Measurements from ENCODE around the gene CDK5. TPM values are rescaled to one million over a fixed set of nuclear protein-coding genes. Genes with fewer than 3 reads are reported as not detected.
"Not testable (repeated sequence)": the region's sequence is repeated elsewhere in the genome, so short reads cannot be mapped to it uniquely, and the experiment has no call there.

The CDK5 gene
- total RNA-seq, 2 experiments from 2014 or later = 15.3 to 15.9 TPM

DNA sequence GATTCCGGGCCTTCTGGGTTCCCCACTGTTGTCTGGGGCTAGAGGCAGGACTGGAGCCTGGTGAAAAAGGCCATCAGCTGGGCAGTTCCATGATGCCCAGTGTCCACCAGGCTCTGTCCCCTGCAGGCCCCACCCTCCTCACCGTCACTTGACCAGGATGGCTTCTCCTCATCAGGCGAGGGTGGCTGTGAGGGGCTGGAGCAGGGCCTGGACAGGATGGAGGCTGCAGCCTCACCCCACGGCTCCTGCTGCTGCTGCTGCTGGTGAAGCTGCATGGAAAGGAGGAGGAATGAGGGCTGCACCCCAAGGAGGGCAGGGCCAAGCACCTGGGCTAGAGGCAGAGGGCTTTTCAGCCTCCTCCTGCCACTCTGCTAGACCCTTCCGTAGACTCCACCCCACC is 41.7 kb downstream of the CDK5 start:
- peak overlapping the region; percentile 46 for H3K4me3 Mint-ChIP-seq
- POLR2A ChIA-PET = no interaction called here
- H3K36me3 Mint-ChIP-seq = peaks cover 5% of the 10 kb centered on the region
- ATAC-seq (ENCODE audit: low read depth) (no peak), DNase-seq (no peak)
- peaks cover 57% of the 10 kb centered on the region for H3K4me1 Mint-ChIP-seq
- peaks cover 15% of the 10 kb centered on the region for H3K27me3 Mint-ChIP-seq
- H3K9me3 Mint-ChIP-seq = no peaks in the 10 kb centered on the region
- H3K27ac Mint-ChIP-seq = peak overlapping the region; percentile 56

DNA sequence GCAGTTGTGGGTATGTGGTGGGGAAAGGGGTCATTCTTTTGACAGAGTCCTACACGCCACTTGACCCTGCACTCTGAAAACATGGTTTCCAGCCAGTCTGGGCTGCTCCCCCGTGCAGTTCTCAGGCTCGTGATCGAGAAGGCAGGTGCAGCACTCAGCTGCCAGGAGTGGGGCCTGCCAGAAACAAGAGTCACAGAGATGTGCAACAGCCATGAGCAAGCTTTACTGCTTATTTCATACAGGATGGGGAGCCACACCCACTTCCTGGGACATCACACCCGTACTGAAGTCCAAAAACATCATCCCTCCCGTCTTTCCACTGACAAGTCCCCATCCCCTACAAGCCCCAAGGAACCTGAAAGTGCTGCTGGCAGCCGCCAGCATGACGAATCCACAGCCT is 42.7 kb downstream of the CDK5 start:
- POLR2A ChIA-PET = interaction anchor here (0.6 to 1.4 kb wide), 5 partner anchors 11 to 109 kb away, joined by 3 to 4 read pairs (median 3); partner anchors contain the start of gene FASTK
- H3K36me3 Mint-ChIP-seq = peaks cover 5% of the 10 kb centered on the region
- no peak for DNase-seq

DNA sequence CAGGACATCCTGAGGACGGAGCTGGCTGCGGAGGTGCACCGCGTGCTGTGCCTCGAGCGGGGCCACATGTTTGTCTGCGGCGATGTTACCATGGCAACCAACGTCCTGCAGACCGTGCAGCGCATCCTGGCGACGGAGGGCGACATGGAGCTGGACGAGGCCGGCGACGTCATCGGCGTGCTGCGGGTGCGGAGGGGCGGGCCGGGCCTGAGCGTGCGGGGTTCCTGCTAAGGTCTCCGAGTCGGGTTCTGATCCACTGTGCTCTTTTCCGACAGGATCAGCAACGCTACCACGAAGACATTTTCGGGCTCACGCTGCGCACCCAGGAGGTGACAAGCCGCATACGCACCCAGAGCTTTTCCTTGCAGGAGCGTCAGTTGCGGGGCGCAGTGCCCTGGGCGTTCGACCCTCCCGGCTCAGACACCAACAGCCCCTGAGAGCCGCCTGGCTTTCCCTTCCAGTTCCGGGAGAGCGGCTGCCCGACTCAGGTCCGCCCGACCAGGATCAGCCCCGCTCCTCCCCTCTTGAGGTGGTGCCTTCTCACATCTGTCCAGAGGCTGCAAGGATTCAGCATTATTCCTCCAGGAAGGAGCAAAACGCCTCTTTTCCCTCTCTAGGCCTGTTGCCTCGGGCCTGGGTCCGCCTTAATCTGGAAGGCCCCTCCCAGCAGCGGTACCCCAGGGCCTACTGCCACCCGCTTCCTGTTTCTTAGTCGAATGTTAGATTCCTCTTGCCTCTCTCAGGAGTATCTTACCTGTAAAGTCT is 43.8 kb downstream of the CDK5 start:
- POLR2A ChIA-PET = interaction anchor here (0.8 to 1.4 kb wide), 8 partner anchors 12 to 67 kb away, joined by 3 to 9 read pairs (median 4); partner anchors contain the start of genes ABCB8, FASTK and SLC4A2

More for the DNA sequence above, 42.7 kb downstream of the CDK5 start:
- Mint-ChIP-seq H3K27ac (peak overlapping the region; percentile 98), H3K9me3 (no peaks in the 10 kb centered on the region), H3K27me3 (peaks cover 8% of the 10 kb centered on the region), H3K4me1 (peaks cover 63% of the 10 kb centered on the region), H3K4me3 (peak overlapping the region; percentile 93)
- no peak for ATAC-seq (ENCODE audit: low read depth)

DNA sequence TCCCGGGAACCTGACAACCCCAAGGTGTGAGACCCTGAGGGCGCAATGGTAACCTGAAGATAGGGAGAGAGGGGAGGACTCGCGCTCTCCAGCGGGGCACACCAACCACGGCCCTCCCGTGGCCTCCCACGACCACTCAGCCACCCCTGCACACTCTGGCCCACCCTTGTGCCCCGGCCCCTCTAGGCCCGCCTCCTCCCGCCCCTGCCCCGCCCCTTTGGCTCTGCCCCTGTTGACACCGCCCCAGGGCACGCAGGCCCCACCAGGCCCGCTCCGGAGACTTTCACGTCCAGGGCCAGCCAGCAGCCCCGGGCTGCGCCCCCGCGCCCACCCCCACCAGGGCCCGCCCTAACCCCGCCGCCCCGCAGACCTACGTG is 44.4 kb downstream of the CDK5 start:
- ATAC-seq (ENCODE audit: low read depth) (no peak), DNase-seq (no peak)
- Mint-ChIP-seq H3K9me3 (no peaks in the 10 kb centered on the region), H3K4me3 (peak overlapping the region; percentile 93), H3K4me1 (peaks cover 62% of the 10 kb centered on the region), H3K27ac (peak overlapping the region; percentile 98), H3K36me3 (peaks cover 5% of the 10 kb centered on the region), H3K27me3 (no peaks in the 10 kb centered on the region)
- POLR2A ChIA-PET = interaction anchor here (0.8 to 1.1 kb wide), 5 partner anchors 15 to 67 kb away, joined by 3 to 9 read pairs (median 4); partner anchors contain the start of genes ABCB8, FASTK and SLC4A2

More for the DNA sequence above, 43.8 kb downstream of the CDK5 start:
- peak; percentile 57 for ATAC-seq (ENCODE audit: low read depth)
- peak; percentile 90 for DNase-seq
- peaks cover 5% of the 10 kb centered on the region for H3K36me3 Mint-ChIP-seq
- H3K27ac Mint-ChIP-seq = peak overlapping the region; percentile 98
- H3K4me1 Mint-ChIP-seq = peaks cover 61% of the 10 kb centered on the region
- H3K4me3 Mint-ChIP-seq = peak overlapping the region; percentile 93
- H3K9me3 Mint-ChIP-seq = no peaks in the 10 kb centered on the region
- H3K27me3 Mint-ChIP-seq = peaks cover 2% of the 10 kb centered on the region

DNA sequence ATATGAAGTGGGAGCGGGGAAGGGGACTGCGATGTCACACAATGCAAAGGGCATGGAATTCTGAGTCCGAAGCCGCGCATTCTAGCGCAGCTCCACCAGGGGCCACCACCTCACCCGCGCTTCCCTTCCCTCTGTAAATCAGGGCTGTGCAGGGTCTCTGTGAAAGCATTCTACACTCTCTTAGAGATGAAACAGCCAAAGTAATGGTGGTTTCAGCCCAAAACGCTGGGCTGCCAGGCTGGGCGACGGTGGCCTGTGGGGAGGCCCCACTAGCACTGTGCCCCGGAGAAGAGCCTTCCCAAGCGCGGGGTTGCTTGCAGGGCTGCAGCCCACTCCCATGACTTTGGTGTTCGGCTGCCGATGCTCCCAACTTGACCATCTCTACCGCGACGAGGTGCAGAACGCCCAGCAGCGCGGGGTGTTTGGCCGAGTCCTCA is 44.8 kb downstream of the CDK5 start:
- Mint-ChIP-seq H3K9me3 (no peaks in the 10 kb centered on the region), H3K27ac (peak overlapping the region; percentile 76), H3K4me3 (peak overlapping the region; percentile 54), H3K36me3 (peaks cover 5% of the 10 kb centered on the region), H3K4me1 (peaks cover 62% of the 10 kb centered on the region), H3K27me3 (no peaks in the 10 kb centered on the region)
- DNase-seq (no peak), ATAC-seq (ENCODE audit: low read depth) (no peak)
- POLR2A ChIA-PET = interaction anchor here (0.9 to 1.1 kb wide), 2 partner anchors 19 to 68 kb away, joined by 3 to 4 read pairs; partner anchors contain the start of gene FASTK

DNA sequence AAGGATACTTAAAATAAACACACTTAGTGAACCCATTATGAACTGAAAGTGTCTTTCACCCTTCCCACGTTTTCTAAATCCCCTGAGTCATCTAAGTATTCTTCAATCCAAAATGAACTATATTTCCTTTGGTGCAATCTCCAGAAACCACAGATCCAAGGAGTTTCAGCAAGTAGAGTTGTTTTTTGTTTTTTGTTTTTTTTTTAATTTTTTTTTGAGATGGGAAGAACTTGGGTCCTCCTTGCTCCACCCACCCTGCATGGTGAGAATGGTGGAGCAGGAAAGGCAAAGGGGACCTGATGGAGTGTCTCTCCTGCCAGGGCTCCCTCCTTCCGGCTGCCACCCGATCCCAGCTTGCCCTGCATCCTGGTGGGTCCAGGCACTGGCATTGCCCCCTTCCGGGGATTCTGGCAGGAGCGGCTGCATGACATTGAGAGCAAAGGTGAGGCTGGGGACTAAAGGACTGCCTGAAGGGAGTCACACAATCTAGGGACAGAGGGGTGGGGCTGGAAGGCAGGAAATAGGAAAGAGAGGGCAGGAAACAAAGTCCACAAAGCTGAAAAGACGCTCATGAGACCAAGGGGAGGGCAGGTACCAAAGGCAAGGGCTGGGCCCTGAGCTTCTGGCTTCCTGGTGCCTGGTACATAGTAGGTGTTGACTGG is 45.5 kb downstream of the CDK5 start:
- Mint-ChIP-seq H3K4me1 (peaks cover 61% of the 10 kb centered on the region), H3K27ac (peak overlapping the region; percentile 76), H3K36me3 (peaks cover 5% of the 10 kb centered on the region), H3K4me3 (peak overlapping the region; percentile 54), H3K27me3 (no peaks in the 10 kb centered on the region), H3K9me3 (no peaks in the 10 kb centered on the region)
- POLR2A ChIA-PET = interaction anchor here (1.1 kb wide), 1 partner anchor 71 kb away, joined by 4 read pairs; the partner anchor contains the start of gene TMUB1
- DNase-seq (no peak), ATAC-seq (ENCODE audit: low read depth) (no peak)

DNA sequence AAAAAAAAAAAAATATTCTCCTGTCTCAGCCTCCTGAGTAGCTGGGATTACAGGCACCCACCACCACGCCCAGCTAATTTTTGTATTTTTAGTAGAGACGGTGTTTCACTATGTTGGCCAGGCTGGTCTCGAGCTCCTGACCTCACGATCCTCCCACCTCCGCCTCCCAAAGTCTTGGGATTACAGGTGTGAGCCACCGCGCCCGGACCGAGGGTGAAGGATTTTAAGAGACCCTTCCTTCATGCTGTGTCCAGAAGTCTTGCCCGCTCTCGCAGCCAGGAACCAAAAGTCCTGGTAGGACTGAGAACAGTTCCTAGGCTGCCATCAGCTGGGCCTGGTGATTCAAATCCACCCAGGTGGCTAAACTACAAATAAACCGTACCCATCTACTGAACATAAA is 46.1 kb downstream of the CDK5 start:
- H3K9me3 Mint-ChIP-seq; H3K36me3 Mint-ChIP-seq; DNase-seq; ATAC-seq (ENCODE audit: low read depth); H3K27me3 Mint-ChIP-seq: not testable (repeated sequence)
- Mint-ChIP-seq H3K4me1 (peaks cover 59% of the 10 kb centered on the region), H3K4me3 (peak overlapping the region; percentile 28), H3K27ac (peak overlapping the region; percentile 76)
- POLR2A ChIA-PET = interaction anchor here (0.9 to 2.2 kb wide), 5 partner anchors 8 to 71 kb away, joined by 3 to 11 read pairs (median 4); partner anchors contain the start of gene TMUB1

DNA sequence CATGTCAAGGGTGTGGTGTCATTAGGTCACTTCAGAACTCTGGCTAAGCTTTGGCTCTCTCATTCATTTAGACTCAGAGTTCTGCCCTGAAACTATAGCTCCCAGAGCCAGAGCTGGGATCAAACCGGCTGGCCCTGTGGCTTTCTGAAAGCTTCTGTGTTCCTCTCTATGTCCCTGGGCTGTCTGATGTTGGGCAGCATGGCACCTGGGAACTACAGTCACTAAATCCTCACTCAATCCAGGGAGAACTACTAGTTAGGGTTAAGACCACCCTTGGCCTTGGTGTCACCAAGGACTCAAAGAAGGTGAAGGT is 46.6 kb downstream of the CDK5 start:
- H3K36me3 Mint-ChIP-seq = peaks cover 5% of the 10 kb centered on the region
- peak overlapping the region; percentile 80 for H3K4me3 Mint-ChIP-seq
- H3K4me1 Mint-ChIP-seq = peaks cover 55% of the 10 kb centered on the region
- DNase-seq = no peak
- no peak for ATAC-seq (ENCODE audit: low read depth)
- H3K27ac Mint-ChIP-seq = peak overlapping the region; percentile 93
- POLR2A ChIA-PET = interaction anchor here (0.9 to 2.2 kb wide), 4 partner anchors 8 to 48 kb away, joined by 3 to 11 read pairs (median 4); no protein-coding TSS in a partner anchor
- no peaks in the 10 kb centered on the region for H3K9me3 Mint-ChIP-seq
- H3K27me3 Mint-ChIP-seq = no peaks in the 10 kb centered on the region

DNA sequence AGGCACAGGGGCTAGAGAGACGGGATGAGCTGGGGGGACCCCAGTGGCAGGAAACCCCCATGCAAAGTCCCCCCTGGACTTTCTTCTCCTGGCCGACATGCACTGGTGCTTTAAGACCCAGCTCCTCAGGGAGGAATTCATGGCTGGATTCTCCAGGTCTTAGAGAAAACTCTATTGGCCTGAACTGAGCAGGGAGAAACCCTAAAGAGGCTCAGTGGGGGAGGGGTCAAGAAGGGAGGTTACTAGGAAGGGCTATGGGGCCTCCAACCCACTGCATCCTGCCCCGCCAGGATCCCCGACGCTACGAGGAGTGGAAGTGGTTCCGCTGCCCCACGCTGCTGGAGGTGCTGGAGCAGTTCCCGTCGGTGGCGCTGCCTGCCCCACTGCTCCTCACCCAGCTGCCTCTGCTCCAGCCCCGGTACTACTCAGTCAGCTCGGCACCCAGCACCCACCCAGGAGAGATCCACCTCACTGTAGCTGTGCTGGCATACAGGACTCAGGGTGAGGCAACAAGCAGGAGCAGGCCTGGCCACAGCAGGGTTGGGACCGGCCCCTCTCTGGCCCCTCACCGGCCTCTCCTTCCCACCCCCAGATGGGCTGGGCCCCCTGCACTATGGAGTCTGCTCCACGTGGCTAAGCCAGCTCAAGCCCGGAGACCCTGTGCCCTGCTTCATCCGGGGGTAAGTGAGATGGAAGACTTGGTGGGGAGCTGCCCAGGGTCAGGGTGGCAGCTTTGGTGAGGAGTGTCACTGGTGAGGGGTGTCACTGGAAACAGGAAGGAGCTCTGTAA is 47.2 kb downstream of the CDK5 start:
- POLR2A ChIA-PET = interaction anchor here (0.7 to 2.2 kb wide), 7 partner anchors 9 to 101 kb away, joined by 3 to 11 read pairs (median 3); no protein-coding TSS in a partner anchor
- peak overlapping the region; percentile 80 for H3K4me3 Mint-ChIP-seq
- no peaks in the 10 kb centered on the region for H3K9me3 Mint-ChIP-seq
- peaks cover 53% of the 10 kb centered on the region for H3K4me1 Mint-ChIP-seq
- H3K27me3 Mint-ChIP-seq = no peaks in the 10 kb centered on the region
- peak; percentile 60 for DNase-seq
- H3K36me3 Mint-ChIP-seq = peaks cover 5% of the 10 kb centered on the region
- peak; percentile 25 for ATAC-seq (ENCODE audit: low read depth)
- H3K27ac Mint-ChIP-seq = peak overlapping the region; percentile 93

DNA sequence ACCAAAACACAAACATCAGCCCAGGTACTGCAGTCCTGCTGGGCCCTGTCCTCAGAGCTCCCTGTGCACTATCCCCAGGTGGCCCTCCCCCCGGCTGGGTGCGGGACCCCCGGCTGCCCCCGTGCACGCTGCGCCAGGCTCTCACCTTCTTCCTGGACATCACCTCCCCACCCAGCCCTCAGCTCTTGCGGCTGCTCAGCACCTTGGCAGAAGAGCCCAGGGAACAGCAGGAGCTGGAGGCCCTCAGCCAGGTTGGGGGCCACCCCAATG is 47.7 kb downstream of the CDK5 start:
- POLR2A ChIA-PET = interaction anchor here (0.6 to 2.2 kb wide), 6 partner anchors 9 to 143 kb away, joined by 3 to 11 read pairs (median 3); no protein-coding TSS in a partner anchor
- H3K36me3 Mint-ChIP-seq = peaks cover 5% of the 10 kb centered on the region
- H3K4me1 Mint-ChIP-seq = peaks cover 48% of the 10 kb centered on the region
- no peaks in the 10 kb centered on the region for H3K27me3 Mint-ChIP-seq
- H3K9me3 Mint-ChIP-seq = no peaks in the 10 kb centered on the region
- peak overlapping the region; percentile 93 for H3K27ac Mint-ChIP-seq
- peak overlapping the region; percentile 80 for H3K4me3 Mint-ChIP-seq
- ATAC-seq (ENCODE audit: low read depth) = no peak
- no peak for DNase-seq

DNA sequence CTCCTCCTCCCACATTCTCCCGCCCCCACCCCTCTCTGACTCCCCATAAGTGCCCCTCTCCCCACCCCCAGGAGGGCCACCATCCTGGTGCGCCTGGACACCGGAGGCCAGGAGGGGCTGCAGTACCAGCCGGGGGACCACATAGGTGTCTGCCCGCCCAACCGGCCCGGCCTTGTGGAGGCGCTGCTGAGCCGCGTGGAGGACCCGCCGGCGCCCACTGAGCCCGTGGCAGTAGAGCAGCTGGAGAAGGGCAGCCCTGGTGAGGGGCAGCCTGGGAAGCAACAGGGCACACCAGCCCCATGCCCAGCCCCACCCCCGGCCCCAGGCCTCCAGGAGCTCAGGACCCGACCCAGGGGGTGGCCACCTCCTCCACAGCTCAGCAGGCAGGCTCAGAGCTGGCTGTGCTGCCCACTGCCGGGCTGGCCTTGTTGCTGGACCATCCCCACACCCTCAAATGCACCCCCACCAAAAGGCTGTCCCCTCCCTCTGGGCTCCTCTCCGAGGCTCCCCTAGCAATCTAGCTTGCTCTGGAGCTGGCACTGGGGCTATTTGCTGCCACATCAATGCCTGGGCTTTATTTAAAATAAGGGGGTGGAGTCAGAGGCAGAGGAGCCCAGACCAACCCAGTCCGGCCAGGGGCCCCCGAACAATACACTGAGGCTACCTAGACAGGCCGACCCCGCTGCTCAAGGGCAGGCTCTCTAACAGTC is 48.2 kb downstream of the CDK5 start:
- Mint-ChIP-seq H3K27me3 (no peaks in the 10 kb centered on the region), H3K36me3 (peaks cover 5% of the 10 kb centered on the region), H3K27ac (peak overlapping the region; percentile 93), H3K4me3 (peak overlapping the region; percentile 80), H3K4me1 (peaks cover 43% of the 10 kb centered on the region), H3K9me3 (no peaks in the 10 kb centered on the region)
- no peak for DNase-seq
- no peak for ATAC-seq (ENCODE audit: low read depth)
- POLR2A ChIA-PET = interaction anchor here (0.6 to 2.2 kb wide), 8 partner anchors 10 to 142 kb away, joined by 3 to 11 read pairs (median 4); partner anchors contain the start of gene ABCB8

All from activated naive CD8-positive, alpha-beta T cell treated with anti-CD3 and anti-CD28 coated beads, Interleukin-2, amount 10 ng/mL, durations not matched to agents 7 days and 5 days (primary cell).